Measurements from ENCODE around the gene PLCD3.

GRCh38 chr17:45117334-45117733 is 15.0 kb downstream of the PLCD3 start:
- TF ChIP-seq CTCF (IDR thresholded peaks at IDR 0.05; ENCODE audit: insufficient read depth, low read length) (no peak), REST (IDR thresholded peaks at IDR 0.05; ENCODE audit: insufficient replicate concordance, low read depth) (no peak), SPI1 (IDR thresholded peaks at IDR 0.05; ENCODE audit: borderline replicate concordance, low read depth) (no peak)
